NB4 (cell line): ENCODE data around the gene SHH.
"Not testable (repeated sequence)": the region's sequence is repeated elsewhere in the genome, so short reads cannot be mapped to it uniquely, and the experiment has no call there.

Experiments used
- DNase-seq: peaks from one replicate; pipeline ENCODE4 v3.0.0; 2010; ENCODE audit warnings: low read depth
- H3K4me3 ChIP-seq: one replicate; pipeline ENCODE4 v1.5.1; 2011; ENCODE audit warnings: mild to moderate bottlenecking, low read depth, low read length, moderate library complexity
- MYC ChIP-seq: IDR thresholded peaks from 2 replicates; pipeline ENCODE4 v1.6.1; 2011; ENCODE audit warnings: low read depth, low read length
- POLR2A ChIP-seq: IDR thresholded peaks from 2 replicates; pipeline ENCODE4 v1.6.1; 2011; ENCODE audit warnings: mild to moderate bottlenecking; ENCODE audit not compliant: insufficient read length; ENCODE audit errors: extremely low read depth
- TF ChIP-seq, protein P1 (sequence below): IDR thresholded peaks from 2 replicates; pipeline ENCODE4 v1.6.1; 2011; ENCODE audit warnings: low read depth, low read length
- TF ChIP-seq, protein P2 (sequence below): IDR thresholded peaks from one replicate; pipeline ENCODE4 v1.5.1; 2012; ENCODE audit warnings: low read depth, low read length

Gene SHH

GRCh38 chr7:155840262-155840885 is 28.1 kb upstream of the SHH start:
- no peak for DNase-seq
- H3K4me3 ChIP-seq: no peak overlapping the region
- TF ChIP-seq MYC: no peak
- TF ChIP-seq, protein P1, sequence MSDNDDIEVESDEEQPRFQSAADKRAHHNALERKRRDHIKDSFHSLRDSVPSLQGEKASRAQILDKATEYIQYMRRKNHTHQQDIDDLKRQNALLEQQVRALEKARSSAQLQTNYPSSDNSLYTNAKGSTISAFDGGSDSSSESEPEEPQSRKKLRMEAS: no peak
- TF ChIP-seq, protein P2, sequence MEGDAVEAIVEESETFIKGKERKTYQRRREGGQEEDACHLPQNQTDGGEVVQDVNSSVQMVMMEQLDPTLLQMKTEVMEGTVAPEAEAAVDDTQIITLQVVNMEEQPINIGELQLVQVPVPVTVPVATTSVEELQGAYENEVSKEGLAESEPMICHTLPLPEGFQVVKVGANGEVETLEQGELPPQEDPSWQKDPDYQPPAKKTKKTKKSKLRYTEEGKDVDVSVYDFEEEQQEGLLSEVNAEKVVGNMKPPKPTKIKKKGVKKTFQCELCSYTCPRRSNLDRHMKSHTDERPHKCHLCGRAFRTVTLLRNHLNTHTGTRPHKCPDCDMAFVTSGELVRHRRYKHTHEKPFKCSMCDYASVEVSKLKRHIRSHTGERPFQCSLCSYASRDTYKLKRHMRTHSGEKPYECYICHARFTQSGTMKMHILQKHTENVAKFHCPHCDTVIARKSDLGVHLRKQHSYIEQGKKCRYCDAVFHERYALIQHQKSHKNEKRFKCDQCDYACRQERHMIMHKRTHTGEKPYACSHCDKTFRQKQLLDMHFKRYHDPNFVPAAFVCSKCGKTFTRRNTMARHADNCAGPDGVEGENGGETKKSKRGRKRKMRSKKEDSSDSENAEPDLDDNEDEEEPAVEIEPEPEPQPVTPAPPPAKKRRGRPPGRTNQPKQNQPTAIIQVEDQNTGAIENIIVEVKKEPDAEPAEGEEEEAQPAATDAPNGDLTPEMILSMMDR: no peak
- TF ChIP-seq POLR2A: no peak

- DNase-seq: no peak
- no peak overlapping the region for H3K4me3 ChIP-seq
- TF ChIP-seq POLR2A: no peak
These were observed 27.2 kb upstream of the SHH start for GRCh38 chr7:155839461-155839860.

DNA sequence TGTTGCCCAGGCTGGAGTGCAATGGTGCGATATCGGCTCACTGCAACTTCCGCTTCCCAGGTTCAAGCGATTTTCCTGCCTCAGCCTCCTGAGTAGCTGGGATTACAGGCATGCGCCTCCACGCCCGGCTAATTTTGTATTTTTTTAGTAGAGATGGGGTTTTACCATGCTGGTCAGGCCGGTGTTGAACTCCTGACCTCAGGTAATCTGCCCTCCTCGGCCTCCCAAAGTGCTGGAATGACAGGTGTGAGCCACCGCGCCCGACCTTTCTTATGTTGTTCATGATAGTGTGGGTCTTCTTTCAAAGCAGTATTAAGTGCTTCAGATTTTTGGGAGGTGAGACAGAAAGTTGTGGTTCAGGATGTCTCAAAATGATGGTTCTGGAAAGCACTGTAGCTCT is 26.0 kb upstream of the SHH start:
- H3K4me3 ChIP-seq, DNase-seq: not testable (repeated sequence)

DNA sequence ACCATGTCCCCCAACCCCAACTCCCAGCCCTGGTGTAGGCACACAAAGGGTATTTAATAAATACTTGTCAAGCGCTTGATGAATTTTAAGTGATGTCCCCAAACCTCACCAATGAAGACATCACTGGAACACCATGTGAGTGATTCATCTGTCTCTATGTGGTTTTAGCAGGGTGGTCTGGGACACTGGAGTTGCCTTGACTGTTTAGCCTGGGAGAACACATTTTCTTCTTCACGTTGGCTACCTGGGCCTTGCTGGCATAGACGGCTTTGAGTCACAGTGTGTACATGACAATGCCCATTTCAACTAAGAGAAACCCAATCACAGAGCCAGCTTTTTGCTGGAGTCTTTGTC is 24.8 kb upstream of the SHH start:
- no peak overlapping the region for H3K4me3 ChIP-seq
- TF ChIP-seq MYC: no peak
- TF ChIP-seq, protein P1: no peak
- TF ChIP-seq POLR2A: no peak
- TF ChIP-seq, protein P2: no peak
- no peak for DNase-seq

- DNase-seq: no peak
- TF ChIP-seq MYC (no peak), POLR2A (no peak)
- TF ChIP-seq, protein P1: no peak
- TF ChIP-seq, protein P2: no peak
These were observed 24.2 kb upstream of the SHH start for GRCh38 chr7:155836216-155837125.

GRCh38 chr7:155835446-155836215 is 23.4 kb upstream of the SHH start:
- DNase-seq: no peak
- no peak overlapping the region for H3K4me3 ChIP-seq
- TF ChIP-seq, protein P1: no peak
- TF ChIP-seq POLR2A (no peak), MYC (no peak)
- TF ChIP-seq, protein P2: no peak

More at GRCh38 chr7:155836216-155837125, 24.2 kb upstream of the SHH start:
- H3K4me3 ChIP-seq: no peak overlapping the region
